K562 (cell line): ENCODE results near the gene CRELD2. TPM values are rescaled to one million over a fixed set of nuclear protein-coding genes. Genes with fewer than 3 reads are reported as not detected.
A peak's percentile ranks its signal among the peaks of the same experiment; 100 is the strongest.

Experiments used
- DPF2 ChIP-seq: fragments of 450-650 bp; IDR thresholded peaks from 2 replicates; pipeline ENCODE4 v1.6.1; 2016
- HIVEP1 ChIP-seq: fragments of 250-450 bp; sonication (Bioruptor Pico); IDR thresholded peaks from 2 replicates; pipeline ENCODE4 v1.4.0; 2020; ENCODE audit warnings: mild to moderate bottlenecking
- MCM3 ChIP-seq: fragments of 450-650 bp; IDR thresholded peaks from 2 replicates; pipeline ENCODE4 v1.6.1; 2016
- MTA1 ChIP-seq: fragments of 450-650 bp; IDR thresholded peaks from 2 replicates; pipeline ENCODE4 v1.6.1; 2017; ENCODE audit warnings: borderline replicate concordance
- NFIC ChIP-seq: fragments of 450-650 bp; IDR thresholded peaks from 2 replicates; pipeline ENCODE4 v1.6.1; 2017; ENCODE audit warnings: mild to moderate bottlenecking, inconsistent platforms
- NR2C2 ChIP-seq, 2 experiments: fragments of 200-800 bp in 1 of 2; sonication (Bioruptor generic) in 1 of 2; sonication (generic) in 1 of 2; formaldehyde crosslinking in 1 of 2; IDR thresholded peaks; 2 replicates each; pipeline versions ENCODE4 v1.6.1 to v1.8.0; 2016 to 2022; ENCODE audit warnings: mild to moderate bottlenecking in 1 of 2, missing compliant biosample characterization in 1 of 2, missing genetic modification characterization in 1 of 2, missing genetic modification reagents in 1 of 2
- RBM14 ChIP-seq: fragments of 200-400 bp; formaldehyde crosslinking; IDR thresholded peaks from 2 replicates; pipeline ENCODE4 v1.6.1; 2018; ENCODE audit warnings: low read depth, mild to moderate bottlenecking, low read length, moderate library complexity, borderline replicate concordance; ENCODE audit not compliant: insufficient read depth
- SMARCA5 ChIP-seq: fragments of 450-650 bp; IDR thresholded peaks from 2 replicates; pipeline ENCODE4 v1.6.1; 2016
- ZNF778 ChIP-seq: fragments of 450-650 bp; formaldehyde crosslinking; IDR thresholded peaks from 2 replicates; pipeline ENCODE4 v1.4.0; 2020; ENCODE audit warnings: mild to moderate bottlenecking, moderate library complexity
- polyA plus RNA-seq, 8 experiments: library from polyadenylated mRNA; depleted of rRNA in 4 of 8; stranded (reverse) in 5 of 8; unstranded in 3 of 8; fragments of >200 nt; fragmentation: Nextera tagmentation in 2 of 8; fragmentation: Illumina TruSeq in 1 of 8; extraction: Ambion mirVana in 2 of 8; extraction: Trizol in 1 of 8; gene quantifications; 2 replicates each; pipeline versions ENCODE4 v1.2.1 to v1.2.3, GENCODE V29; 2011 to 2014; ENCODE audit warnings: inconsistent platforms in 1 of 8, missing spikeins in 1 of 8
- total RNA-seq, 7 experiments: library from RNA; depleted of rRNA in 6 of 7; stranded (reverse); fragments of >200 nt in 6 of 7; fragmentation: Illumina TruSeq in 2 of 7; extraction: Trizol in 2 of 7; gene quantifications; 2 replicates each; pipeline versions ENCODE4 v1.2.1 to v1.2.3, GENCODE V29; 2011 to 2021; ENCODE audit warnings: low replicate concordance in 1 of 7
- TF ChIP-seq, protein P1 (sequence below): fragments of 450-650 bp; IDR thresholded peaks from 2 replicates; pipeline ENCODE4 v1.6.1; 2016; ENCODE audit warnings: low read depth

The CRELD2 gene
- total and polyA plus RNA-seq, 9 of the 15 experiments (the other 6 are each of a cell fraction or from before 2014, with no cell fraction given), result 0.96 to 25.3 (median 8.8) TPM

- TF ChIP-seq, protein P1, sequence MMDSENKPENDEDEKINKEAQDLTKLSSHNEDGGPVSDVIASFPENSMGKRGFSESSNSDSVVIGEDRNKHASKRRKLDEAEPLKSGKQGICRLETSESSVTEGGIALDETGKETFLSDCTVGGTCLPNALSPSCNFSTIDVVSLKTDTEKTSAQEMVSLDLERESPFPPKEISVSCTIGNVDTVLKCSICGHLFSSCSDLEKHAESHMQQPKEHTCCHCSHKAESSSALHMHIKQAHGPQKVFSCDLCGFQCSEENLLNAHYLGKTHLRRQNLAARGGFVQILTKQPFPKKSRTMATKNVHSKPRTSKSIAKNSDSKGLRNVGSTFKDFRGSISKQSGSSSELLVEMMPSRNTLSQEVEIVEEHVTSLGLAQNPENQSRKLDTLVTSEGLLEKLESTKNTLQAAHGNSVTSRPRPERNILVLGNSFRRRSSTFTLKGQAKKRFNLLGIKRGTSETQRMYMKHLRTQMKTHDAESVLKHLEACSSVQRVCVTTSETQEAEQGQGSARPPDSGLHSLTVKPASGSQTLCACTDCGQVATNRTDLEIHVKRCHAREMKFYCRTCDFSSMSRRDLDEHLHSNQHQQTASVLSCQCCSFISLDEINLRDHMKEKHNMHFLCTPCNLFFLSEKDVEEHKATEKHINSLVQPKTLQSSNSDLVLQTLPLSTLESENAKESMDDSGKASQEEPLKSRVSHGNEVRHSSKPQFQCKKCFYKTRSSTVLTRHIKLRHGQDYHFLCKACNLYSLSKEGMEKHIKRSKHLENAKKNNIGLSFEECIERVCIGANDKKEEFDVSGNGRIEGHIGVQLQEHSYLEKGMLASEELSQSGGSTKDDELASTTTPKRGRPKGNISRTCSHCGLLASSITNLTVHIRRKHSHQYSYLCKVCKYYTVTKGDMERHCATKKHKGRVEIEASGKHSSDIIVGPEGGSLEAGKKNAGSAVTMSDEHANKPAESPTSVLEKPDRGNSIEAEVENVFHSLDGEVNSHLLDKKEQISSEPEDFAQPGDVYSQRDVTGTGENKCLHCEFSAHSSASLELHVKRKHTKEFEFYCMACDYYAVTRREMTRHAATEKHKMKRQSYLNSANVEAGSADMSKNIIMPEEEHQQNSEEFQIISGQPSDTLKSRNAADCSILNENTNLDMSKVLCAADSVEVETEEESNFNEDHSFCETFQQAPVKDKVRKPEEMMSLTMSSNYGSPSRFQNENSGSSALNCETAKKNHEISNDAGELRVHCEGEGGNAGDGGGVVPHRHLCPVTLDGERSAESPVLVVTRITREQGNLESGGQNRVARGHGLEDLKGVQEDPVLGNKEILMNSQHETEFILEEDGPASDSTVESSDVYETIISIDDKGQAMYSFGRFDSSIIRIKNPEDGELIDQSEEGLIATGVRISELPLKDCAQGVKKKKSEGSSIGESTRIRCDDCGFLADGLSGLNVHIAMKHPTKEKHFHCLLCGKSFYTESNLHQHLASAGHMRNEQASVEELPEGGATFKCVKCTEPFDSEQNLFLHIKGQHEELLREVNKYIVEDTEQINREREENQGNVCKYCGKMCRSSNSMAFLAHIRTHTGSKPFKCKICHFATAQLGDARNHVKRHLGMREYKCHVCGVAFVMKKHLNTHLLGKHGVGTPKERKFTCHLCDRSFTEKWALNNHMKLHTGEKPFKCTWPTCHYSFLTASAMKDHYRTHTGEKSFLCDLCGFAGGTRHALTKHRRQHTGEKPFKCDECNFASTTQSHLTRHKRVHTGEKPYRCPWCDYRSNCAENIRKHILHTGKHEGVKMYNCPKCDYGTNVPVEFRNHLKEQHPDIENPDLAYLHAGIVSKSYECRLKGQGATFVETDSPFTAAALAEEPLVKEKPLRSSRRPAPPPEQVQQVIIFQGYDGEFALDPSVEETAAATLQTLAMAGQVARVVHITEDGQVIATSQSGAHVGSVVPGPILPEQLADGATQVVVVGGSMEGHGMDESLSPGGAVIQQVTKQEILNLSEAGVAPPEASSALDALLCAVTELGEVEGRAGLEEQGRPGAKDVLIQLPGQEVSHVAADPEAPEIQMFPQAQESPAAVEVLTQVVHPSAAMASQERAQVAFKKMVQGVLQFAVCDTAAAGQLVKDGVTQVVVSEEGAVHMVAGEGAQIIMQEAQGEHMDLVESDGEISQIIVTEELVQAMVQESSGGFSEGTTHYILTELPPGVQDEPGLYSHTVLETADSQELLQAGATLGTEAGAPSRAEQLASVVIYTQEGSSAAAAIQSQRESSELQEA, result 0 out of 2 replicates have a peak, but pooled peaks have one; percentile 10
- TF ChIP-seq NR2C2 (CRISPR knock-in tag; IDR thresholded peaks at IDR 0.05), result no peak
- no peak for TF ChIP-seq NR2C2 (tag; IDR thresholded peaks at IDR 0.05)
- peak; percentile 79; the same call in 1 of the 2 replicates for TF ChIP-seq SMARCA5
- TF ChIP-seq HIVEP1, result no peak
- no peak for TF ChIP-seq RBM14
- 0 out of 2 replicates have a peak, but pooled peaks have one; percentile 31 for TF ChIP-seq DPF2
- TF ChIP-seq MCM3, result no peak
- no peak for TF ChIP-seq ZNF778
- TF ChIP-seq NFIC, result peak; percentile 13; the same call in 1 of the 2 replicates
- peak; percentile 78 for TF ChIP-seq MTA1
These were observed 24.4 kb downstream of the CRELD2 start (continued) for GRCh38 chr22:49942565-49943404.
